MM.1S (cell line): Measurements from ENCODE around the gene LYRM9.

Experiments
- EZH2 ChIP-seq: fragments of 300-600 bp; sonication (generic); optimal IDR thresholded peaks from 2 replicates; pipeline ENCODE3; 2017; ENCODE audit warnings: low read depth, mild to moderate bottlenecking, antibody characterized with exemption, low read length, mixed read lengths
- EZH2phosphoT487 ChIP-seq: fragments of 300-600 bp; sonication (generic); IDR thresholded peaks from 2 replicates; pipeline ENCODE4 v1.6.1; 2018; ENCODE audit warnings: antibody characterized with exemption, low read length
- TF ChIP-seq, protein P1 (sequence below): fragments of 300-600 bp; sonication (generic); IDR thresholded peaks from 2 replicates; pipeline ENCODE4 v1.5.1; 2016; ENCODE audit warnings: antibody characterized with exemption, low read length, mixed read lengths

DNA sequence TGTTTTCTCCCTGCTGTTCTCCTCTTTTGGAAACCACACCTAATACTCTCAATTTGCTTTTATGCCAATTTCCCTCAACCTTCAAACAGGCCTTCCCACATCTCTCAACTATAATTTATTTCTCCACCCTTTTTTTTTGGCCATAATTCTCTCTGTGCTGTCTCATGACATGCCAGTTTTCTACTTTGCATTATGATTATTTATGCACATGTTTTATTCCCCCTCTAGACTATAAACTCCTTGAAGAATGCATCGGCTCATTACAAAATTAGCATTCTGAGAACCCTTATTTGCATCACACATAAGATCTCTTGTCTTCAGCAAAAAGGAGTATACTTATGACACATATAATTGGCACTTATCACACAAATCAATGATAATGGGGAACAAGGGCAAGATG is 10.9 kb upstream of the LYRM9 start:
- TF ChIP-seq, protein P1, sequence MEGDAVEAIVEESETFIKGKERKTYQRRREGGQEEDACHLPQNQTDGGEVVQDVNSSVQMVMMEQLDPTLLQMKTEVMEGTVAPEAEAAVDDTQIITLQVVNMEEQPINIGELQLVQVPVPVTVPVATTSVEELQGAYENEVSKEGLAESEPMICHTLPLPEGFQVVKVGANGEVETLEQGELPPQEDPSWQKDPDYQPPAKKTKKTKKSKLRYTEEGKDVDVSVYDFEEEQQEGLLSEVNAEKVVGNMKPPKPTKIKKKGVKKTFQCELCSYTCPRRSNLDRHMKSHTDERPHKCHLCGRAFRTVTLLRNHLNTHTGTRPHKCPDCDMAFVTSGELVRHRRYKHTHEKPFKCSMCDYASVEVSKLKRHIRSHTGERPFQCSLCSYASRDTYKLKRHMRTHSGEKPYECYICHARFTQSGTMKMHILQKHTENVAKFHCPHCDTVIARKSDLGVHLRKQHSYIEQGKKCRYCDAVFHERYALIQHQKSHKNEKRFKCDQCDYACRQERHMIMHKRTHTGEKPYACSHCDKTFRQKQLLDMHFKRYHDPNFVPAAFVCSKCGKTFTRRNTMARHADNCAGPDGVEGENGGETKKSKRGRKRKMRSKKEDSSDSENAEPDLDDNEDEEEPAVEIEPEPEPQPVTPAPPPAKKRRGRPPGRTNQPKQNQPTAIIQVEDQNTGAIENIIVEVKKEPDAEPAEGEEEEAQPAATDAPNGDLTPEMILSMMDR = no peak
- no peak for TF ChIP-seq EZH2
- no peak for TF ChIP-seq EZH2phosphoT487
